Measurements from ENCODE around the gene SNED1. TPM values are rescaled to one million over a fixed set of nuclear protein-coding genes. Genes with fewer than 3 reads are reported as not detected.

The SNED1 gene
- total and polyA plus RNA-seq, 5 experiments from 2014 or later = 0.60 to 99.9 (median 3.0) TPM

DNA sequence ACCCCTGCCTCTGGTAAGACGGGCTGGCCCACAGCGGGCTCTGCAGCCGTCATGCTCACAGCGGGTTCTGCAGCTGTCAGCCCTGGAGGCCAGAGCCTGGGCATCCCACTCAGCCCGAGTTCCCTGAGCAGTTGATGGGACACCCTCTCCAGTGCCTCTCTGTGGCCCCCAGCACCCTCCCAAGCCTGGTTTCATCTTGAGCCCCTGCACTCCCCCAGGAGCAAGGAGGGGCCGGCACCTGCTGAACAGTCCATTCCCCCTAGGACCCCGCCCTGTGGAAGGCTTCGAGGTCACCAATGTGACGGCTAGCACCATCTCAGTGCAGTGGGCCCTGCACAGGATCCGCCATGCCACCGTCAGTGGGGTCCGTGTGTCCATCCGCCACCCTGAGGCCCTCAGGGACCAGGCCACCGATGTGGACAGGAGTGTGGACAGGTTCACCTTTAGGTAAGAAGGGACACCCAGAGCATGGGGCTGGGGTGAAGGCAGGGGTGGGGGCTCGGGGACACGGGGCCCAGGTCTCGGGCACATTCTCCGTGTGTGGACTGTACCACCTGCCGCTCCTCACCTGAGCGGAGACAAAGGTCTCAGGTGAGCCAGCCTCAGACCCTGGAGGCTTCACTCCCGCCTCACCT is 69.2 kb downstream of the SNED1 start:
- H3K36me3 Mint-ChIP-seq = peaks cover 0 to 12% (median 0%) of the 10 kb centered on the region in 3 donors
- no peak overlapping the region for H3K27ac Mint-ChIP-seq
- no peak for ATAC-seq
- no peak overlapping the region for H3K4me3 Mint-ChIP-seq
- no peaks in the 10 kb centered on the region for H3K9me3 Mint-ChIP-seq
- H3K27me3 Mint-ChIP-seq = no peaks in the 10 kb centered on the region
- POLR2A ChIA-PET = no interaction called here
- DNase-seq = peak in 1 of 10 donors; percentile 10
- H3K4me1 Mint-ChIP-seq = peaks cover 0 to 30% (median 11%) of the 10 kb centered on the region in 4 donors

DNA sequence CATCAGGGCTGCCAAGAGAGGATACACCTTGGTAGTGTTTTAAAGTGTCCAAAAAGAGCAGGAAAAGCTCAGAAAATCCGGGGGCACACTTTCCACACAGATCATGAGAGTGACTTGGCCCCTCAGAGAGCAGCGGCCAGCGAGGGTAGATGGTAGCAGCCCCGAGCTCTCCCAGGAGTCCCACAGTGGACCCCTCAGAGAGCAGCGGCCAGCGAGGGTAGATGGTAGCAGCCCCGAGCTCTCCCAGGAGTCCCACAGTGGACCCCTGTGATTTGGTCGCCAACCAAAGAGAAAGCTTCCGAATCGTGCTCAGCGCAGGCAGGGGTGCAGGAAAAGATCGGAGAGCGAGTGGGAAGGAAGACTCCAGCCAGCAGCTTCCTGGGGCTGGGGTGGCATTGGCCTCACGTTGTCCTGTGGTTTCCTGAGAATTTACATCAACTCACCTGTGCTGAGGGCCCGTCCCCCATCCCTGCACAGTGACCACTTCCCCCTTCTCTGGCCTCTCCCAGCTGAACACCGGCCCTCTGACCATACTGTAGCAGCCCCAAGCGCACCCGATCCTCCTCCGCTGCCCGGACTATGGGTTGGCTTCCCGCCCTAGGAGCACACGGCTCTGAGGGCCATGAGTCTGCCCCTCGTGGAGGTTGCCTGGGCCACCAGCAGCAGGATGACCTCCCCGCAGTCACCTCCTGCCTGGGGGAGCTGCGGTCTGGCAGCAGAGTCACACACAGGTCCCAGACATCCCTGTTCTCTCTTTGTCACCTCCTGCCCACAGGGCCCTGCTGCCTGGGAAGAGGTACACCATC is 69.9 kb downstream of the SNED1 start:
- H3K36me3 Mint-ChIP-seq = peaks cover 0 to 12% (median 0%) of the 10 kb centered on the region in 3 donors
- H3K27me3 Mint-ChIP-seq = no peaks in the 10 kb centered on the region
- POLR2A ChIA-PET = interaction anchor here (0.6 to 1.2 kb wide), 2 partner anchors 39 to 67 kb away, joined by 3 read pairs; no protein-coding TSS in a partner anchor

DNA sequence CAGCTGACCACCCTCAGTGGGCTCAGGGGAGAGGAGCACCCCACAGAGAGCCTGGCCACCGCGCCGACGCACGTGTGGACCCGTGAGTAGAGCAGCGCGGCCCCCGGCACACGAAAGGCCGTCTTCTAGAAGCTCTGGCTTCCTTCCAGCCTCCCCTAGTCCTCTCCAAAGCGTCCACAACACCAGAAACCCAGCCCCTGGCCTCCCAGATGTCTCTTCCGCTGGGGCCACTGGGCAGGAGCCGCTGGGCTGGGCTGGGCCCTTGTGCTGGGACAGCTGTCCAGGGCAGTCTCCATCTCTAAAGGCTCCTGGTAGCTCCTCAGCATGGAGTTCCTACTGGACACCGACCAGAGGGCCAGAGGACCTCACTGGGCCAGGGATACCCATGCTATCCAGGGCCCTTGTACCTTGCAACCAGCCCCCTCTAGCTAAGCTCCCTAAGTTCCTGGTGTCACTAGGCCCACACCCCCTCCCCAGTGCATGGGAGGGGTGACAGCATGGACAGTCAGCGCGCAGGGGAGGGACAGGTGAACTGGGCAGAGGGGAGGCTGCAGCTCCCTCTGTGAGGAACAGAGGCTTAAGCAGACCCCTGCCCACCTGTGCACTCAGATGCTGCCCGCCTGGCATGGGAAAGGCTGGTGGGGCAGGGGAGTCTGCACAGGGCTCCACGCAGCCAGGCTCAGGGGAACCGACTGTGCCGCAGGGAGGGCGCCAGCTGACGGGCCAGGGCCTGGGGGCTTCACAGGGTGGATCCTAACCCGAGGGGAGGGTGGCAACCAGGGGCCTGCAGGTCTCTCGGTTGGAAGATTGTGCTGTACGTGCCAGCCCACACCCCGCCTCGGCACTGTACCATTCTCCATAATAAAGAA is 70.8 kb downstream of the SNED1 start:
- peaks cover 0 to 12% (median 0%) of the 10 kb centered on the region in 3 donors for H3K36me3 Mint-ChIP-seq
- POLR2A ChIA-PET = interaction anchor here (0.5 to 1.2 kb wide), 4 partner anchors 40 to 616 kb away, joined by 3 to 5 read pairs (median 4); no protein-coding TSS in a partner anchor
- H3K9me3 Mint-ChIP-seq = no peaks in the 10 kb centered on the region
- no peaks in the 10 kb centered on the region for H3K27me3 Mint-ChIP-seq
- H3K4me3 Mint-ChIP-seq = no peak overlapping the region
- peak in 1 of 10 donors; percentile 9 for DNase-seq
- no peak for ATAC-seq
- H3K4me1 Mint-ChIP-seq = peaks cover 0 to 22% (median 6%) of the 10 kb centered on the region in 4 donors
- H3K27ac Mint-ChIP-seq = peak overlapping the region in 3 of 10 donors; percentile 7 to 38 (median 28)

More for the DNA sequence above, 69.9 kb downstream of the SNED1 start:
- ATAC-seq = no peak
- H3K9me3 Mint-ChIP-seq = no peaks in the 10 kb centered on the region
- peak overlapping the region in 3 of 10 donors; percentile 7 to 28 (median 24) for H3K27ac Mint-ChIP-seq
- no peak for DNase-seq
- H3K4me1 Mint-ChIP-seq = peaks cover 0 to 30% (median 8%) of the 10 kb centered on the region in 4 donors
- H3K4me3 Mint-ChIP-seq = no peak overlapping the region

DNA sequence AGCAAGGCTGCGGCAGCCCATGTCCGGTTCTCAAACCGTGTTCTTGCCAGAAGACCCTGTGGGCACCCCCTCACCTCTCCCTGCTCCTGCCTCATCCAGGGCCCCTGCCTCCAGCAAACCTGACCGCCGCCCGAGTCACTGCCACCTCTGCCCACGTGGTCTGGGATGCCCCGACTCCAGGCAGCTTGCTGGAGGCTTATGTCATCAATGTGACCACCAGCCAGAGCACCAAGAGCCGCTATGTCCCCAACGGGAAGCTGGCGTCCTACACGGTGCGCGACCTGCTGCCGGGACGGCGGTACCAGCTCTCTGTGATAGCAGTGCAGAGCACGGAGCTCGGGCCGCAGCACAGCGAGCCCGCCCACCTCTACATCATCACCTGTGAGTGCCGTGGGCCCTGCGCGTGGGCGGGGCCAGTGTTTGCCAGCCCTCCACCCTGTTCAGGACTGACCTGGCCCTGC is 71.4 kb downstream of the SNED1 start:
- POLR2A ChIA-PET = no interaction called here
- H3K27ac Mint-ChIP-seq = no peak overlapping the region
- ATAC-seq (no peak), DNase-seq (no peak)
- H3K4me3 Mint-ChIP-seq = no peak overlapping the region
- H3K27me3 Mint-ChIP-seq = no peaks in the 10 kb centered on the region
- H3K36me3 Mint-ChIP-seq = peaks cover 0 to 19% (median 0%) of the 10 kb centered on the region in 3 donors
- no peaks in the 10 kb centered on the region for H3K9me3 Mint-ChIP-seq
- peaks cover 0 to 19% (median 4%) of the 10 kb centered on the region in 4 donors for H3K4me1 Mint-ChIP-seq

DNA sequence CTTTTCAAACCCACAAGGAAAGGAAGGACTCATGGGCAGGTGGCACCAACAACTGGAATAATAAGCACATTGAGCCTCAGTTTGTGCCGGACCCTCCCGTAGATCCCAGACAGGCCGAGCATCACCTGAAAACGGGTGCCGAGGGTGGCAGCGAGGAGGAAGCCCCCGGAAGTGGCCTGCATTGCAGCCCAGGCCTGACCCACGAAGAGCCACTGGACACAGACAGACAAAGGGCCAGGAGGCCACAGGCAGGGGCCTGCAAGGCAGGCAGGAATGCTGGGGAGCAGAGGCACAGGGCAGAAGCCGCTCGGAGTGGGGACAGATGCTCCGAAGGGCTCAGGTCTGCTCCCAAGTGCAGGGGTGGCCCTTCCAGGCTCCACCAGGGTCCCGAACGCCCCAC is 71.9 kb downstream of the SNED1 start:
- POLR2A ChIA-PET = no interaction called here
- ATAC-seq = no peak
- H3K4me1 Mint-ChIP-seq = peaks cover 0 to 19% (median 4%) of the 10 kb centered on the region in 4 donors
- H3K27ac Mint-ChIP-seq = peak overlapping the region in 1 of 10 donors; percentile 86
- H3K9me3 Mint-ChIP-seq = no peaks in the 10 kb centered on the region
- no peaks in the 10 kb centered on the region for H3K27me3 Mint-ChIP-seq
- H3K36me3 Mint-ChIP-seq = peaks cover 0 to 24% (median 0%) of the 10 kb centered on the region in 3 donors
- no peak for DNase-seq
- H3K4me3 Mint-ChIP-seq = no peak overlapping the region

DNA sequence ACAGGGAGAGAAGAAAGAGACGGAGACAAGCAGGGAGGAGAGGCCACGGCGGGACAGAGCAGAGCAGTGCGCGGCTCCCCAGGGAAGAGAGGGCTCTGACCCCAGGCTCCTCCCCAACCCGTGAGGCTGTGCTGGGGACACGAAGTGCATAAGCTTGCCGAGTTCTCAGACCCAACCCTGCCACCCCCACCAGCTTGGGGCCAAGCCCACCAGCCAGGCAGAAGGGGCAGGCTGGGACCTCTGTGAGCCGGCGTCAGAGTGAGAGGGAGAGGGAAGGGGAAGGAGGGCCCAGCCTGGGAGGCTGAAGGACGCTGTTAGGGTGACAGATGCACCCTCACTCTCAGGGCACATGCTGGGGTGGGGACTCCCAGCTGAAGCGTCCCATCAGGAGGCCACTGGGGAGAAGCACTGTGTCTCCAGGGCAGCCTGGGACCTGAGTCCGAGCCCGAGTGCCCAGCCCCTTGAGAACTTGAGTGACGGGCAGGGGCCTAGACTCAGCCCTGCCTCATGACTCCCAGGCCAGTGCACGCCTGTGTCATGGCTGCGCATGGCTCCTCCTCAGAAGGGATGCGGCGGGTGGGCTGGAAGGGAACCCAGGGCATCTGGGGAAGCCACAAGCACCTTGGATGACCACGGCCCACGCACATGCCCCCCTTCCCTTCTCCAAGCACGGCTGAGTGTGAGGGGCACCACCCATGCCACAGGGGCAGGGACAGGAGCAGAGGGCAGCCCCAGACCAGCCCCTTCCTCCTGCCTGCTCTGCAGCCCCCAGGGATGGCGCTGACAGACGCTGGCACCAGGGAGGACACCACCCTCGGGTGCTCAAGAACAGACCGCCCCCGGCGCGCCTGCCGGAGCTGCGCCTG is 72.6 kb downstream of the SNED1 start:
- POLR2A ChIA-PET = interaction anchor here (1.2 kb wide), 1 partner anchor 16 kb away, joined by 4 read pairs; no protein-coding TSS in a partner anchor
- ATAC-seq (no peak), DNase-seq (peak in 1 of 10 donors; percentile 17)
- H3K36me3 Mint-ChIP-seq = peaks cover 0 to 29% (median 0%) of the 10 kb centered on the region in 3 donors
- peaks cover 0 to 17% (median 4%) of the 10 kb centered on the region in 4 donors for H3K4me1 Mint-ChIP-seq
- H3K9me3 Mint-ChIP-seq = no peaks in the 10 kb centered on the region
- H3K4me3 Mint-ChIP-seq = no peak overlapping the region
- peak overlapping the region in 1 of 10 donors; percentile 86 for H3K27ac Mint-ChIP-seq
- no peaks in the 10 kb centered on the region for H3K27me3 Mint-ChIP-seq

DNA sequence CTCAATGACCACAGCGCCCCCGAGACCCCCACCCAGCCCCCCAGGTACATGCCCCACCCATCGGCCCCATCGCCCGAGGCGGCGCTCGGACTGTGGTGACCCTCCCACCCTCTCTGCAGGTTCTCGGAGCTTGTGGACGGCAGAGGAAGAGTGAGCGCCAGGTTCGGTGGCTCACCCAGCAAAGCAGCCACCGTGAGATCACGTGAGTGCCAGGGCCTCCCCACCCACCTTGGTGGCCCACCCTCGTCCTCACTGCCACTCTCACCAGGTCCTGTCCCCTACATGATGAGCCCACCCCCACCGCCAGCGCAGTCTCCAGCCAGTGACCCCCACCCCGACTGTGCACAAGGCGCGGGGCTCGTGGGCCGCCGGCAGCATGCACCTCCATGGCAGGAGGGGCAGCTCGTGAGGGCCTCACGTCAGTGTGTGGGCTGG is 73.3 kb downstream of the SNED1 start:
- H3K27me3 Mint-ChIP-seq = no peaks in the 10 kb centered on the region
- POLR2A ChIA-PET = interaction anchor here (1.2 kb wide), 1 partner anchor 15 kb away, joined by 4 read pairs; no protein-coding TSS in a partner anchor
- ATAC-seq = no peak
- peaks cover 0 to 29% (median 0%) of the 10 kb centered on the region in 3 donors for H3K36me3 Mint-ChIP-seq
- peak overlapping the region in 2 of 10 donors; percentile 74 to 83 for H3K27ac Mint-ChIP-seq
- peak in 1 of 10 donors; percentile 13 for DNase-seq
- no peak overlapping the region for H3K4me3 Mint-ChIP-seq
- no peaks in the 10 kb centered on the region for H3K9me3 Mint-ChIP-seq
- peaks cover 0 to 13% (median 3%) of the 10 kb centered on the region in 4 donors for H3K4me1 Mint-ChIP-seq

DNA sequence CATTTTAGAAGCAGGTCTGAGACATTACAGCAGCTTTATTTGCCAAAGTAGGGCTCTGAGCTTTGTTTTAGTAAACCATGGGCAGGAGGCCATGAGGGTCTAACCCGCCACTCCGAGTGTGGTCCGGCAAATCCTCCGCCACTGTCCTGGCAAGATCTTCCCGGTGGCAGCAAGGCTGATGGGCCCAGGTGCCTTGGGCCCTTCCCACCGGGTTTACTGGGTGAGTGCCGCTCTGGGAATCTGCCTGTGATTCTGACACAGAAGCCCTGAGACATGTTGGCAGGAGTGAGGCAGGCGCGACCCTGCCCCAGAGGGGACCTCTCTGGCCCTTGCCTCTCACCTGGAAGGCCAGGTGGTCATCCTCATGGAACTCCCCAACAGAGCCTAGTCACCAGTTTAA is 73.7 kb downstream of the SNED1 start:
- Mint-ChIP-seq H3K4me1 (peaks cover 0 to 14% (median 3%) of the 10 kb centered on the region in 4 donors), H3K4me3 (no peak overlapping the region), H3K27me3 (no peaks in the 10 kb centered on the region), H3K27ac (peak overlapping the region in 4 of 10 donors; percentile 22 to 83 (median 50)), H3K36me3 (peaks cover 0 to 29% (median 0%) of the 10 kb centered on the region in 3 donors), H3K9me3 (no peaks in the 10 kb centered on the region)
- ATAC-seq (no peak), DNase-seq (no peak)
- POLR2A ChIA-PET = interaction anchor here (0.6 to 1.2 kb wide), 2 partner anchors 15 to 159 kb away, joined by 3 to 4 read pairs; no protein-coding TSS in a partner anchor

DNA sequence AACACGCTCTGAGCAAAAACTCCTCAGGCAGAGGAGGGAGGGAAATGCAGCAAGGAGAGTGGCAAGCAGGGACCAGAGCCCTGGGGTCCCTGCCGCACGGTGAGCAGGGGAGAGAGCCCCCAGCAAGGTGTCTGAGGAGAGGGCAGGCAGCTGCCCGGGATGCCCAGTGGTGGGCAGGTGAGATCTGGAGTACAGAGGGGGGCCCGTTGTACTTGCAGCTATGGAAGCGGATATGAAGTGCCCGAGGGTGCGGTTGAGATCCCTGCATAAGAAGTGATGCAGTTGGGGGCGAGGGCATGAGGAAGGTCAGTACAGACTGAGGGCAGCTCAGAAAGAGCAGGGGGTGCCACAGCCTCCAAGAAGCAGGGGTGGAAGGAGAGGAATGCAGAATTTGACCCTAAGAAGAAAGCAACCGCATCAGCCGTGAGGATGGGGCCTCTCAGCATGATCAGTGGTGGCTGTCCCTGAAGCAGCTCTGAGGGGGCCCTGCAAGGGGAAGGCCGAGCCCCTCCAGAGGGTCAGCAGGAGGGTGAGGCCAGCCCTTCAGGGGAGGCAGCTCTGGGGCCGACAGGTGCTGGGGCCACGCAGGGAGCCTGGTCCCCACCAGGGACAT is 74.2 kb downstream of the SNED1 start:
- Mint-ChIP-seq H3K27me3 (no peaks in the 10 kb centered on the region), H3K4me3 (no peak overlapping the region), H3K27ac (peak overlapping the region in 5 of 10 donors; percentile 22 to 83 (median 65)), H3K36me3 (peaks cover 0 to 29% (median 0%) of the 10 kb centered on the region in 3 donors), H3K4me1 (peaks cover 2 to 19% (median 7%) of the 10 kb centered on the region in 4 donors), H3K9me3 (no peaks in the 10 kb centered on the region)
- ATAC-seq = no peak
- POLR2A ChIA-PET = interaction anchor here (0.6 to 1.8 kb wide), 7 partner anchors 14 to 159 kb away, joined by 3 to 6 read pairs (median 4); partner anchors contain the start of genes MTERF4 and PASK
- peak in 1 of 10 donors; percentile 14 for DNase-seq

DNA sequence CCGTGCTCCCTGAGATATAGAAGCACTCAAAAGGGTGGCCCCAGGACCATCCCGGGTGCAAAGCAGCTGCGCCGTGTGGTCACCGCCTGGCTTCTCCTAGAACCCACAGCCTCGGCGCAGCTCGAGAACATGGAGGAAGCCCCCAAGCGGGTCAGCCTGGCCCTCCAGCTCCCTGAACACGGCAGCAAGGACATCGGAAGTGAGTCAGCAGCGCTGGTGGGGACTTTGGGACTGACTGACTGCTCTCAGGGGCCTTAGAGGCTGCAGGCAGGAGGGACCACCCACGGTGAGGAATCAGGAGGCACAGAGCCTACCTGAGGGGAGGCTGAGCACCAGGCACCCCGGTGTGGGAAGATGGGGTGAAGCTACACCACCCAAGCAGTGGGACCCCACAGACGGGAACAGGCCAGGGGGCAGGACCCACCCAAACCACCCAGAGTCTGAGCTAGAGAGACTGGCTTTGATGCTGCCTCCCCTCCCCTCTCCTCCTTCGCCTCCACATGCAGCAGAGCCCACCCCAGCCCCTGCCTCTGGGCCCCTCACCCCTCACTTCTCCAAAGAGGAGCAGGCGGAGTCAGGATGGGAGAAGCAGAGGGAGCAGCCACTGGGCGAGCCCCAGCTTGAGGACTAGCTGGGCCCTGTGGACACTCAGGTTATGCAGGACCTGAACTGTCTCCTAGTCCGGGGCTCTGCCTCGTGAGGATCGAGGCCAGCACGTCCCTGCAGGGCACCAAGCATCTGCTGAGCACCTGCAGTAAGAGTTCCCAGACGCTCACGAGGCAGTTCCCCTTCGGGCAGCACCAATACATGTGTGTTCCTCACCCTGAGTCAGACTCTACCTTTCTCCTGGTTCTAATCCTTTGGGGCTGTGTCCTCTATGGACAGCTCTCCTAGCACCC is 75.0 kb downstream of the SNED1 start:
- DNase-seq (no peak), ATAC-seq (no peak)
- Mint-ChIP-seq H3K4me3 (peak overlapping the region in 2 of 10 donors; percentile 33 to 36), H3K36me3 (peaks cover 0 to 26% (median 0%) of the 10 kb centered on the region in 3 donors), H3K27ac (peak overlapping the region in 7 of 10 donors; percentile 10 to 81 (median 43)), H3K9me3 (no peaks in the 10 kb centered on the region), H3K4me1 (peaks cover 7 to 23% (median 11%) of the 10 kb centered on the region in 4 donors), H3K27me3 (no peaks in the 10 kb centered on the region)
- POLR2A ChIA-PET = interaction anchor here (0.7 to 1.8 kb wide), 6 partner anchors 29 to 99 kb away, joined by 3 to 6 read pairs (median 4); partner anchors contain the start of genes MTERF4 and PASK
